HCT116 (cell line): ENCODE measurements around the gene NDUFAF5. TPM values are rescaled to one million over a fixed set of nuclear protein-coding genes. Genes with fewer than 3 reads are reported as not detected.
"Not testable (repeated sequence)": the region's sequence is repeated elsewhere in the genome, so short reads cannot be mapped to it uniquely, and the experiment has no call there.

Source experiments
- ATAC-seq: fragments of 200-7000 bp; cut with Tn5 transposase; 2 replicates; pipeline ENCODE4 v1.9.1; 2020; ENCODE audit warnings: mild to moderate bottlenecking, moderate library complexity
- BruUV-seq: library from RNA; stranded (reverse); fragments of 400-500 nt; replicated peaks from 2 replicates; lab custom pipeline; 2021; lab: Mats Ljungman, UMichigan
- CTCF ChIA-PET: fragments of 300-600 bp; sonication (Branson Sonifier 250); formaldehyde crosslinking; loops from one replicate; lab custom pipeline; 2021; ENCODE audit warnings: antibody characterized with exemption; lab: Charles Lee
- POLR2A ChIA-PET: fragments of 300-600, 350-600 bp; sonication (Branson Sonifier 250); formaldehyde crosslinking; loops from one replicate; lab custom pipeline; 2021; ENCODE audit warnings: antibody characterized with exemption; lab: Charles Lee
- RAD21 ChIA-PET, 2 experiments: fragments of 300-600 bp; sonication (Branson Sonifier 250); formaldehyde crosslinking; loops; one replicate each; lab custom pipeline; 2023; ENCODE audit warnings: low total read pairs in 2 of 2; ENCODE audit not compliant: uncharacterized antibody in 2 of 2, unreplicated experiment in 2 of 2, low non-redundant PET in 1 of 2; lab: Charles Lee
- DNase-seq: peaks from one replicate; pipeline ENCODE4 v3.0.0-alpha.2; 2010; ENCODE audit warnings: low read depth, low spot score
- H2AFZ ChIP-seq: fragments of 200-600 bp; shearing (Covaris generic), sonication (generic); 2 replicates; pipeline ENCODE4 v1.6.1; 2017; ENCODE audit warnings: low read depth, mixed run types, mixed read lengths, antibody characterized with exemption, low read length; ENCODE audit not compliant: poor library complexity, severe bottlenecking
- H3K27ac ChIP-seq: 2 replicates; pipeline ENCODE4 v1.5.1; 2012; ENCODE audit warnings: low read depth, low read length
- H3K27me3 ChIP-seq: fragments of 200-600 bp; sonication (generic); 2 replicates; pipeline ENCODE4 v1.6.1; 2016; ENCODE audit warnings: mixed run types, low read length, mixed read lengths; ENCODE audit not compliant: insufficient read depth
- H3K36me3 ChIP-seq, 2 experiments: fragments of 200-500 bp in 1 of 2; fragments of 200-600 bp in 1 of 2; sonication (Bioruptor generic) in 1 of 2; sonication (generic) in 1 of 2; 2 replicates each; pipeline versions ENCODE4 v1.5.1 to v1.6.1; 2014 to 2016; ENCODE audit warnings: low read length in 2 of 2, inconsistent platforms in 1 of 2, mixed read lengths in 1 of 2, mixed run types in 1 of 2; ENCODE audit not compliant: insufficient read depth in 2 of 2, control insufficient read depth in 1 of 2
- H3K4me1 ChIP-seq, 2 experiments: fragments of 200-600 bp in 1 of 2; sonication (generic) in 1 of 2; 2 replicates each; pipeline versions ENCODE4 v1.5.1 to v1.6.1; 2012 to 2017; ENCODE audit warnings: low read length in 2 of 2, inconsistent platforms in 1 of 2, mild to moderate bottlenecking in 1 of 2, mixed read lengths in 1 of 2, mixed run types in 1 of 2, moderate library complexity in 1 of 2; ENCODE audit not compliant: insufficient read depth in 2 of 2, control insufficient read depth in 1 of 2
- H3K4me2 ChIP-seq: fragments of 200-600 bp; sonication (generic); 2 replicates; pipeline ENCODE4 v1.6.1; 2017; ENCODE audit warnings: mixed run types, low read length, mixed read lengths
- H3K4me3 ChIP-seq, 2 experiments: fragments of 200-600 bp in 1 of 2; sonication (generic) in 1 of 2; replicated peaks in 1 of 2; 2 replicates each; pipeline ENCODE4 v1.5.1; 2011 to 2016; ENCODE audit warnings: low read length in 2 of 2, control low read depth in 1 of 2, low read depth in 1 of 2, mild to moderate bottlenecking in 1 of 2, mixed read lengths in 1 of 2, mixed run types in 1 of 2
- H3K79me2 ChIP-seq: fragments of 200-600 bp; sonication (generic); 2 replicates; pipeline ENCODE4 v1.6.1; 2017; ENCODE audit warnings: mild to moderate bottlenecking, mixed run types, low read length, moderate library complexity, mixed read lengths; ENCODE audit not compliant: insufficient read depth
- H3K9ac ChIP-seq: fragments of 200-600 bp; sonication (generic); 2 replicates; pipeline ENCODE4 v1.6.1; 2016; ENCODE audit warnings: low read length, mixed read lengths
- H3K9me2 ChIP-seq: fragments of 200-600 bp; sonication (generic), shearing (Covaris generic); 2 replicates; pipeline ENCODE4 v1.6.1; 2017; ENCODE audit warnings: mixed run types, mild to moderate bottlenecking, moderate library complexity; ENCODE audit not compliant: insufficient read depth
- H3K9me3 ChIP-seq, 2 experiments: fragments of 200-500 bp in 1 of 2; fragments of 200-600 bp in 1 of 2; sonication (Bioruptor generic) in 1 of 2; sonication (generic) in 1 of 2; 2 replicates each; pipeline ENCODE4 v1.6.1; 2014 to 2017; ENCODE audit warnings: low read length in 2 of 2, mixed read lengths in 2 of 2, inconsistent platforms in 1 of 2, low read depth in 1 of 2, mild to moderate bottlenecking in 1 of 2, mixed run types in 1 of 2, moderate library complexity in 1 of 2; ENCODE audit not compliant: control insufficient read depth in 1 of 2, insufficient read depth in 1 of 2
- H4K20me1 ChIP-seq: fragments of 200-600 bp; sonication (generic), shearing (Covaris generic); 2 replicates; pipeline ENCODE4 v1.6.1; 2017; ENCODE audit warnings: mixed run types, mild to moderate bottlenecking, moderate library complexity; ENCODE audit not compliant: insufficient read depth
- CBX3 ChIP-seq: IDR thresholded peaks from 2 replicates; pipeline ENCODE4 v1.6.1; 2012; ENCODE audit warnings: low read depth
- EZH2 ChIP-seq: fragments of 200-600 bp; sonication (generic); IDR thresholded peaks from 2 replicates; pipeline ENCODE4 v1.6.1; 2017; ENCODE audit warnings: antibody characterized with exemption, mixed run types
- MAX ChIP-seq: IDR thresholded peaks from 2 replicates; pipeline ENCODE4 v1.6.1; 2012
- POLR2A ChIP-seq: IDR thresholded peaks from 2 replicates; pipeline ENCODE4 v1.7.0; 2011; ENCODE audit warnings: borderline replicate concordance; ENCODE audit not compliant: insufficient read depth, insufficient read length; ENCODE audit errors: extremely low read depth
- POLR2AphosphoS5 ChIP-seq: IDR thresholded peaks from 2 replicates; pipeline ENCODE4 v1.6.1; 2011; ENCODE audit warnings: mild to moderate bottlenecking, low read depth, low read length, moderate library complexity
- RAD21 ChIP-seq: IDR thresholded peaks from 2 replicates; pipeline ENCODE4 v1.6.1; 2012; ENCODE audit warnings: low read depth, mild to moderate bottlenecking
- SP1 ChIP-seq: IDR thresholded peaks from 2 replicates; pipeline ENCODE4 v1.6.1; 2012; ENCODE audit warnings: low read depth
- SRF ChIP-seq: IDR thresholded peaks from 2 replicates; pipeline ENCODE4 v1.6.1; 2012; ENCODE audit warnings: low read depth
- TCF7L2 ChIP-seq: IDR thresholded peaks from 2 replicates; pipeline ENCODE4 v1.7.0; 2011; ENCODE audit warnings: borderline replicate concordance, inconsistent platforms; ENCODE audit not compliant: insufficient read depth, insufficient read length; ENCODE audit errors: extremely low read depth
- ZFX ChIP-seq: fragments of 450-650 bp; IDR thresholded peaks from 2 replicates; pipeline ENCODE4 v1.6.1; 2017
- ZNF274 ChIP-seq: fragments of 200-500 bp; sonication (Bioruptor generic); IDR thresholded peaks from 2 replicates; pipeline ENCODE4 v1.6.1; 2014; ENCODE audit warnings: mild to moderate bottlenecking, low read depth, low read length, inconsistent platforms
- intact Hi-C: fragments of 100-400 bp; cut with micrococcal nuclease; formaldehyde crosslinking; loops from 2 replicates; pipeline ENCODE4 v1.10.0; 2022
- total RNA-seq: library from RNA; stranded (reverse); gene quantifications from one replicate; pipeline ENCODE4 v1.2.1, GENCODE V29; 2021; ENCODE audit not compliant: unreplicated experiment
- TF ChIP-seq, protein P1 (sequence below): IDR thresholded peaks from 2 replicates; pipeline ENCODE4 v1.6.1; 2011; ENCODE audit warnings: mild to moderate bottlenecking, low read length, moderate library complexity; ENCODE audit not compliant: insufficient replicate concordance; ENCODE audit errors: extremely low read depth

Gene NDUFAF5
- total RNA-seq, 1 experiment from 2014 or later, result 30.8 TPM

- Histone ChIP-seq H3K27ac (no peak overlapping the region), H3K4me1 (peaks cover 0 to under 1% of the 10 kb centered on the region in 2 experiments; a peak in 1 of 4 replicates), H3K4me3 (no peak overlapping the region), H3K36me3 (peaks cover 10 to 32% of the 10 kb centered on the region in 2 experiments; a peak in 3 of 4 replicates), H3K9me2 (no peaks in the 10 kb centered on the region), H4K20me1 (no peaks in the 10 kb centered on the region)
- intact Hi-C loops, result no loop called here
- DNase-seq, result no peak
- RAD21 ChIA-PET, result no interaction called here
- no peak for TF ChIP-seq MAX
- TF ChIP-seq, protein P1, sequence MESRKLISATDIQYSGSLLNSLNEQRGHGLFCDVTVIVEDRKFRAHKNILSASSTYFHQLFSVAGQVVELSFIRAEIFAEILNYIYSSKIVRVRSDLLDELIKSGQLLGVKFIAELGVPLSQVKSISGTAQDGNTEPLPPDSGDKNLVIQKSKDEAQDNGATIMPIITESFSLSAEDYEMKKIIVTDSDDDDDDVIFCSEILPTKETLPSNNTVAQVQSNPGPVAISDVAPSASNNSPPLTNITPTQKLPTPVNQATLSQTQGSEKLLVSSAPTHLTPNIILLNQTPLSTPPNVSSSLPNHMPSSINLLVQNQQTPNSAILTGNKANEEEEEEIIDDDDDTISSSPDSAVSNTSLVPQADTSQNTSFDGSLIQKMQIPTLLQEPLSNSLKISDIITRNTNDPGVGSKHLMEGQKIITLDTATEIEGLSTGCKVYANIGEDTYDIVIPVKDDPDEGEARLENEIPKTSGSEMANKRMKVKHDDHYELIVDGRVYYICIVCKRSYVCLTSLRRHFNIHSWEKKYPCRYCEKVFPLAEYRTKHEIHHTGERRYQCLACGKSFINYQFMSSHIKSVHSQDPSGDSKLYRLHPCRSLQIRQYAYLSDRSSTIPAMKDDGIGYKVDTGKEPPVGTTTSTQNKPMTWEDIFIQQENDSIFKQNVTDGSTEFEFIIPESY, result no peak
- TF ChIP-seq POLR2AphosphoS5, result no peak
- no peak for TF ChIP-seq CBX3
- no peak for TF ChIP-seq SP1
- no peak for TF ChIP-seq TCF7L2
- TF ChIP-seq POLR2A, result no peak
- TF ChIP-seq ZFX, result no peak
- TF ChIP-seq RAD21, result no peak
- no peak for TF ChIP-seq SRF
- no peak for TF ChIP-seq EZH2
- no peak for TF ChIP-seq ZNF274
- TF ChIP-seq, all 23 proteins: peak for 0
- ChIA-PET CTCF (no interaction called here), POLR2A (no interaction called here)
- no peak overlapping the region for H3K4me2 ChIP-seq
- peaks cover 42% of the 10 kb centered on the region; the same call in 1 of the 2 replicates for H3K79me2 ChIP-seq
- no TSS peak for BruUV-seq
- no peaks in the 10 kb centered on the region for H3K9me3 ChIP-seq
- H3K9ac ChIP-seq, result no peak overlapping the region
- ATAC-seq, result no peak
- no peak overlapping the region for H2AFZ ChIP-seq
- H3K27me3 ChIP-seq, result no peaks in the 10 kb centered on the region
Measured at GRCh38 chr20:13736436-13737191, 48.2 kb upstream of the NDUFAF5 start.

DNA sequence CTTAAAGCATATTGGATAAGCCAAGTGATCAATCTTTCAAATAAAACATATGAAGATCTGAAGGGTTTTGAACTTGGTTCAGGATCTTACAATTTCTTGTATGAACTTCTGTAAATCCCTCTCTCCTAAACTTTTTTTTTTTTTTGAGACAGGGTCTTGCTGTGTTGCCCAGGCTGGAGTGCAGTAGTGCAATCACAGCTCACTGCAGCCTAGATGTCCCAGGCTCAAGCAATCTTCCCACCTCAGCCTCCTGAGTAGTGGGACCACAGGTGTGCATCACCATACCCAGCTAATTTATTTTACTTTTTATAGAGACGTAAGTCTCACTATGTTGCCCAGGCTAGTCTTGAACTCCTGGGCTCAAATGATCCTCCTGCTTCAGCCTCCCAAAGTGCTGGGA, 46.6 kb upstream of the NDUFAF5 start:
- BruUV-seq, H3K27me3 ChIP-seq, POLR2A ChIA-PET, H3K4me2 ChIP-seq, H3K9me2 ChIP-seq, DNase-seq, H3K9ac ChIP-seq, H4K20me1 ChIP-seq, H2AFZ ChIP-seq, RAD21 ChIA-PET, H3K9me3 ChIP-seq, ATAC-seq, intact Hi-C loops, H3K27ac ChIP-seq, CTCF ChIA-PET, H3K4me3 ChIP-seq: not testable (repeated sequence)
- H3K4me1 ChIP-seq, result peaks cover 2 to 16% of the 10 kb centered on the region in 2 experiments; a peak in 2 of 4 replicates
- H3K79me2 ChIP-seq, result peaks cover 48% of the 10 kb centered on the region
- H3K36me3 ChIP-seq, result peaks cover 3 to 19% of the 10 kb centered on the region in 2 experiments; a peak in 2 of 4 replicates
